GM12878 (cell line): ENCODE data around the gene KIAA0408. TPM values are rescaled to one million over a fixed set of nuclear protein-coding genes. Genes with fewer than 3 reads are reported as not detected.

ENCODE experiments used
- ATAC-seq: fragments of 200-7000 bp; cut with Tn5 transposase; 3 replicates; pipeline ENCODE4 v1.9.1; 2020; ENCODE audit warnings: mild to moderate bottlenecking, moderate library complexity
- BruUV-seq: library from RNA; stranded (reverse); fragments of 400-500 nt; replicated peaks from 2 replicates; lab custom pipeline; 2021; lab: Mats Ljungman, UMichigan
- CTCF ChIA-PET: fragments of 300-600 bp; sonication (Branson Sonifier 250); formaldehyde crosslinking; extraction: SDS; loops from one replicate; lab custom pipeline; 2021; ENCODE audit warnings: inconsistent platforms; lab: Yijun Ruan, JAX
- POLR2A ChIA-PET: fragments of 350-600 bp; formaldehyde crosslinking; extraction: SDS; loops from one replicate; lab custom pipeline; 2021; ENCODE audit warnings: inconsistent platforms; lab: Charles Lee
- RAD21 ChIA-PET: fragments of 300-600 bp; sonication (Branson Sonifier 250); formaldehyde crosslinking; loops from one replicate; lab custom pipeline; 2023; ENCODE audit warnings: antibody characterized with exemption; ENCODE audit not compliant: unreplicated experiment; lab: Charles Lee
- SMC1A ChIA-PET: fragments of 300-600 bp; sonication (Branson Sonifier 250); formaldehyde crosslinking; loops from one replicate; lab custom pipeline; 2023; ENCODE audit not compliant: unreplicated experiment, uncharacterized antibody; lab: Charles Lee
- DNase-seq: peaks from one replicate; pipeline ENCODE4 v3.0.0-alpha.2; 2011; ENCODE audit warnings: low read depth, low spot score
- FAIRE-seq: peaks from 3 replicates; lab custom pipeline; 2011; peaks lifted over from hg19 to GRCh38; lab: Jason Lieb, UNC
- H2AFZ ChIP-seq: 2 replicates; pipeline ENCODE4 v1.6.0; 2011; ENCODE audit warnings: low read depth, low read length, control low read depth; ENCODE audit not compliant: control insufficient read depth
- H3K27ac ChIP-seq: 2 replicates; pipeline ENCODE4 v1.5.1; 2011; ENCODE audit warnings: control low read depth; ENCODE audit not compliant: control insufficient read depth, insufficient read depth
- H3K27me3 ChIP-seq, 2 experiments: replicated peaks in 1 of 2; 2 replicates each; pipeline versions ENCODE4 v1.6.0 to v1.6.1; 2011; ENCODE audit warnings: low read length in 1 of 2; ENCODE audit not compliant: control insufficient read depth in 2 of 2, insufficient read depth in 2 of 2
- H3K36me3 ChIP-seq, 2 experiments: 2 replicates each; pipeline ENCODE4 v1.5.1; 2011; ENCODE audit warnings: low read length in 1 of 2; ENCODE audit not compliant: control insufficient read depth in 2 of 2, insufficient read depth in 2 of 2
- H3K4me1 ChIP-seq: 2 replicates; pipeline ENCODE4 v1.6.1; 2011; ENCODE audit warnings: mild to moderate bottlenecking, low read length, moderate library complexity, mixed read lengths; ENCODE audit not compliant: control insufficient read depth, insufficient read depth
- H3K4me2 ChIP-seq: 2 replicates; pipeline ENCODE4 v1.6.0; 2011; ENCODE audit warnings: control low read depth; ENCODE audit not compliant: control insufficient read depth, insufficient read depth
- H3K4me3 ChIP-seq: fragments of 200-600 bp; sonication (generic); 2 replicates; pipeline ENCODE4 v1.5.1; 2016
- H3K79me2 ChIP-seq: 2 replicates; pipeline ENCODE4 v1.6.0; 2011; ENCODE audit warnings: low read length; ENCODE audit not compliant: control insufficient read depth, insufficient read depth
- H3K9ac ChIP-seq: 2 replicates; pipeline ENCODE4 v1.8.0; 2011; ENCODE audit warnings: low read length, control low read depth, mixed read lengths; ENCODE audit not compliant: control insufficient read depth, insufficient read depth
- H3K9me3 ChIP-seq: replicated peaks from 3 replicates; pipeline ENCODE4 v1.5.1; 2011; ENCODE audit warnings: mild to moderate bottlenecking, low read length; ENCODE audit not compliant: control insufficient read depth, insufficient read depth
- H4K20me1 ChIP-seq: 2 replicates; pipeline ENCODE4 v1.6.0; 2011; ENCODE audit not compliant: control insufficient read depth, insufficient read depth
- CHD4 ChIP-seq: fragments of 200-600 bp; sonication (generic); IDR thresholded peaks from 2 replicates; pipeline ENCODE4 v1.6.1; 2016; ENCODE audit warnings: mild to moderate bottlenecking
- RFX5 ChIP-seq: IDR thresholded peaks from 2 replicates; pipeline ENCODE4 v1.6.1; 2011; ENCODE audit warnings: low read depth, low read length, improper control_type of control experiment
- SMAD5 ChIP-seq: IDR thresholded peaks from 2 replicates; pipeline ENCODE4 v1.6.1; 2016; ENCODE audit warnings: antibody characterized with exemption, low read depth
- SPI1 ChIP-seq: IDR thresholded peaks from 2 replicates; pipeline ENCODE4 v1.6.1; 2011; ENCODE audit warnings: low read depth, mild to moderate bottlenecking, low read length, moderate library complexity, borderline replicate concordance; ENCODE audit not compliant: insufficient read depth
- SREBF1 ChIP-seq: IDR thresholded peaks from 2 replicates; pipeline ENCODE4 v1.6.1; 2012; ENCODE audit warnings: mild to moderate bottlenecking, low read length
- ZBTB4 ChIP-seq: fragments of 450-650 bp; formaldehyde crosslinking; IDR thresholded peaks from 2 replicates; pipeline ENCODE4 v1.4.0; 2022; ENCODE audit warnings: mild to moderate bottlenecking, moderate library complexity
- ZNF592 ChIP-seq: fragments of 450-650 bp; IDR thresholded peaks from 2 replicates; pipeline ENCODE4 v1.6.1; 2017; ENCODE audit warnings: mild to moderate bottlenecking, moderate library complexity
- WGBS: methylation state at CpG from one replicate; pipeline ENCODE4 v1.1.6; 2016; ENCODE audit warnings: low lambda C conversion rate; ENCODE audit not compliant: insufficient replicate concordance, insufficient coverage; ENCODE audit errors: missing lambda C conversion rate; 5-methylcytosine and 5-hydroxymethylcytosine counted together
- in situ Hi-C: fragments of 300-500 bp; cut with MboI; formaldehyde crosslinking; loops from 9 replicates; pipeline ENCODE4 v1.14.3; 2018; ENCODE audit warnings: mixed read lengths
- intact Hi-C: fragments of 100-400 bp; cut with micrococcal nuclease; formaldehyde crosslinking; loops from one replicate; pipeline ENCODE4 v1.14.2; 2022; ENCODE audit not compliant: unreplicated experiment
- polyA plus RNA-seq, 11 experiments: library from polyadenylated mRNA; depleted of rRNA in 4 of 11; unstranded in 6 of 11; stranded (reverse) in 5 of 11; fragments of >200 nt; fragmentation: Nextera tagmentation in 4 of 11; fragmentation: Illumina TruSeq in 1 of 11; extraction: Ambion mirVana in 4 of 11; extraction: Trizol in 1 of 11; gene quantifications; 1 replicate in 1 of 11; 2 replicates in 10 of 11; pipeline versions ENCODE4 v1.2.1 to v1.2.3, GENCODE V29; 2011 to 2016; ENCODE audit warnings: inconsistent platforms in 2 of 11, missing spikeins in 2 of 11, low read depth in 1 of 11
- total RNA-seq, 4 experiments: library from RNA; depleted of rRNA in 3 of 4; stranded (reverse); fragments of >200 nt in 3 of 4; fragmentation: Illumina TruSeq in 1 of 4; extraction: Trizol in 1 of 4; gene quantifications; 2 replicates each; pipeline versions ENCODE4 v1.2.1 to v1.2.3, GENCODE V29; 2013 to 2021

KIAA0408 gene
- total and polyA plus RNA-seq, 10 of the 15 experiments (the other 5 are each of a cell fraction or from before 2014, with no cell fraction given) = 0.03 to 0.30 (median 0.06) TPM; not detected in 4

GRCh38 chr6:127471379-127472255 lies 12.4 kb upstream of the KIAA0408 start:
- DNase-seq = no peak
- Histone ChIP-seq H3K9ac (no peak overlapping the region), H4K20me1 (no peaks in the 10 kb centered on the region), H3K4me2 (no peak overlapping the region), H3K4me3 (no peak overlapping the region), H2AFZ (no peak overlapping the region), H3K79me2 (no peaks in the 10 kb centered on the region), H3K27me3 (no peaks in the 10 kb centered on the region), H3K36me3 (no peaks in the 10 kb centered on the region), H3K9me3 (no peaks in the 10 kb centered on the region; the same call in 2 of the 3 replicates), H3K27ac (no peak overlapping the region), H3K4me1 (no peaks in the 10 kb centered on the region)
- RAD21 ChIA-PET = interaction anchor here (0.8 to 1.4 kb wide), 3 partner anchors 12 to 69 kb away, joined by 3 read pairs; no protein-coding TSS in a partner anchor
- TF ChIP-seq CHD4 (no peak), SPI1 (peak; percentile 64)
- intact Hi-C loops = no loop called here
- POLR2A ChIA-PET = no interaction called here
- WGBS = 42% methylated on average over 5 of the region's 5 CpGs
- in situ Hi-C loops = no loop called here
- CTCF ChIA-PET = interaction anchor here (0.7 to 3.8 kb wide), 5 partner anchors 9 to 64 kb away, joined by 3 to 18 read pairs (median 4); partner anchors contain the start of gene MTCL3
- no TSS peak for BruUV-seq
- FAIRE-seq = no peak
- SMC1A ChIA-PET = interaction anchor here (1.0 to 1.8 kb wide), 3 partner anchors 13 to 180 kb away, joined by 3 to 9 read pairs (median 4); no protein-coding TSS in a partner anchor
- 0 out of 3 replicates have a peak, but pooled peaks have one; percentile 22 for ATAC-seq

DNA sequence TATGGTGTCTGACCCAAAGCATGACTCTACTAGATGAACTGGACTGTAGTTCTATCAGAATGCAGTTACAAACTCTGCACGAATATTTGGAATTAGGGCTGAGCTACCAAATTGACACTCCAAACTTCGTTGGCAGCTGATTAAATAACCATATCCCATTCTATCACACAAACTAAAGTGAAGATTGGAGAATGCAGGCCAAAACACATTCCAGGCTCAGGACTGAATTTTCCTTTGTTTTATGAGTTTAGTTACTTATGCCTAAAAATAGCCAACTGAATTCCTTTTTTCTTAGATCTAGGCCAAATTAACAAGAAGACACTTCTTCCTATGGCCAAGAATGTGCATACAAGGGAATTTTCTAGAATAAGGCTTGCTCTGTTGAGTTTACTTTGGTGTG lies 9.7 kb upstream of the KIAA0408 start:
- ChIA-PET RAD21 (interaction anchor here (0.8 to 1.7 kb wide), 3 partner anchors 48 to 165 kb away, joined by 3 to 4 read pairs (median 4); no protein-coding TSS in a partner anchor), SMC1A (interaction anchor here (0.8 to 1.4 kb wide), 3 partner anchors 12 to 49 kb away, joined by 3 to 4 read pairs (median 3); no protein-coding TSS in a partner anchor), POLR2A (no interaction called here), CTCF (interaction anchor here (0.7 to 3.8 kb wide), 3 partner anchors 19 to 78 kb away, joined by 4 to 18 read pairs (median 5); partner anchors contain the start of gene MTCL3)
- in situ Hi-C loops (no loop called here), intact Hi-C loops (no loop called here)
- WGBS = 41% methylated on average over 2 of the region's 2 CpGs
- DNase-seq = no peak
- H3K9me3 ChIP-seq = no peaks in the 10 kb centered on the region
- H3K79me2 ChIP-seq = no peaks in the 10 kb centered on the region
- H3K36me3 ChIP-seq = no peaks in the 10 kb centered on the region
- no peak overlapping the region for H3K27ac ChIP-seq
- H3K4me1 ChIP-seq = no peaks in the 10 kb centered on the region
- H3K4me2 ChIP-seq = no peak overlapping the region
- no peaks in the 10 kb centered on the region for H4K20me1 ChIP-seq
- no peak for ATAC-seq
- BruUV-seq = no TSS peak
- no peak overlapping the region for H3K4me3 ChIP-seq
- no peak for FAIRE-seq
- H3K9ac ChIP-seq = no peak overlapping the region
- H3K27me3 ChIP-seq = no peaks in the 10 kb centered on the region
- no peak overlapping the region for H2AFZ ChIP-seq
- no peak for TF ChIP-seq SREBF1
- no peak for TF ChIP-seq ZNF592
- no peak for TF ChIP-seq SMAD5
- no peak for TF ChIP-seq ZBTB4
- no peak for TF ChIP-seq RFX5
